Right hindlimb (tissue), 1 donor: Measurements from ENCODE around the gene FOXF2.

Experiments
- DNase-seq: peaks from one replicate; pipeline ENCODE4 v3.0.0-alpha.2; 2018

The FOXF2 gene

DNA sequence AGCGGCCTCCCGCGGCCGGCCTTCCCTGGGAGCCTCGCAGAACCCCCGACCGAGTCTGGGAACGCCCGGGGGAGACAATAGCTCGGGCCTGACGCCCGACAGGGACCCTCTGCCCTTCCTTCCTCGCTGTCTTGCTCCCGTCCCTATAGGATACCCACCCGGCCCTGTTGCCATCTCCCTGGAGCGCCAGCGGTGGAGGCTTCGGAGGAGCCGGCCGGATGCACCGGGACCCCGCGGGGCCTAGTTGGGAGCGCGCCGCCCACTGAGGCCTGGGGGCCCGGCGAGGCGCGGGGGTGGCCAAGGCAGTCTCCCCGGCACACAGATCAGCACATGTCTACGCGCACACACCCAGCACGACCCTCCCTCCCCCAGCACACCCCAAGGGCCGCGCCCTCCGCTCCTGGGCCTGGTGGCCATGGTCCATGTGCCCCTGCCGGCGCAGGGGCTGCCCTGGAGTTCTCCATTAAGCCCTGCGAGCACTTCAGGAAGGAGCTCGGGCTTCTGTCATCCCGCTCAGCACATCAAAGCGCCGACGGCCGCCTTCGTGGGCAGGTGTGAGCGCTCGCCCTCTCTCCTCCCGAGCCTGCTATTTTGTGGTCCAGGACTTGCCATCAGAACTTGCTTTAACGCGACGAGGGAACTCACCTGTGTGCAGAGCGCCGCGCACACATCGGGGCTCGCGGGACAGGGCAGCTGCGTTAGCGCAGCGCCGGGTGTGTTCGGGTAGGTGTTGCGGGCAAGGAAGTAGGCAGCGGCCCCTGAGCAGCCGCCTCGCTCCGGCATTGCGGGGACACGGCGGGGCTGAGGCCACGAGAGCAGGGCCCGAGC lies 3.7 kb downstream of the FOXF2 start:
- DNase-seq, result peak; percentile 16

DNA sequence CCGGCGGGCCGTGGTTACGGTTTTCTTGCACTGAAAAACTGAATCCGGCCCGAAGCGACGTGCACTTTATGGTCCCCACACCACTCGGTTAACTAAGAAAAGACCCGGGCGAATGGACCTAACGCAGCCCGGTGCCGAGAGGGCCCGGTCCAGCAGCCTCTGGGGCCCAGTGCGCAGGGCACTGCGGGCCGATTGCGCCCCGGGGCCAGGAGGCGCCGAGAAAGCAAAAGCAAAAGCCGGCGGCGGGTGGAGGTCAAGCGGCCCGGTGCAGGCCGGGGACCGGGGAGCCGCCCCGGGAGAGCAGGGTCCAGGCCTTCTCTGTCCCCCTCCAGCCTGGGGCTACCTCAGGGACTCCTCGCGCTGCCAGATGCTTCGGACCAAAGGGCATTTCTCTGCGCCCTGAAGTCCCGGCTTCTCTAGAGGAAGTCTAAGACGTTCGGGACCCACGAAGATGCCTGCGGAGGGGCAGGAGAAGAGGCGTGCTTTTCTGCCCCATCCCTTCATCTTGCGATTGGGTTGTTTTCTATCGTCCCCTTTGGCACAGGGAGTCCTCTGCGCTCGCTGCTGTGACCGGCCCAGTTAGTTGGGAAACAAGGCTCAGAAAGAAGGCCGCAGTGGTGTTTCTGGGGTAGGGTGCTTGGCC lies 4.4 kb downstream of the FOXF2 start:
- DNase-seq, result peak; percentile 15

DNA sequence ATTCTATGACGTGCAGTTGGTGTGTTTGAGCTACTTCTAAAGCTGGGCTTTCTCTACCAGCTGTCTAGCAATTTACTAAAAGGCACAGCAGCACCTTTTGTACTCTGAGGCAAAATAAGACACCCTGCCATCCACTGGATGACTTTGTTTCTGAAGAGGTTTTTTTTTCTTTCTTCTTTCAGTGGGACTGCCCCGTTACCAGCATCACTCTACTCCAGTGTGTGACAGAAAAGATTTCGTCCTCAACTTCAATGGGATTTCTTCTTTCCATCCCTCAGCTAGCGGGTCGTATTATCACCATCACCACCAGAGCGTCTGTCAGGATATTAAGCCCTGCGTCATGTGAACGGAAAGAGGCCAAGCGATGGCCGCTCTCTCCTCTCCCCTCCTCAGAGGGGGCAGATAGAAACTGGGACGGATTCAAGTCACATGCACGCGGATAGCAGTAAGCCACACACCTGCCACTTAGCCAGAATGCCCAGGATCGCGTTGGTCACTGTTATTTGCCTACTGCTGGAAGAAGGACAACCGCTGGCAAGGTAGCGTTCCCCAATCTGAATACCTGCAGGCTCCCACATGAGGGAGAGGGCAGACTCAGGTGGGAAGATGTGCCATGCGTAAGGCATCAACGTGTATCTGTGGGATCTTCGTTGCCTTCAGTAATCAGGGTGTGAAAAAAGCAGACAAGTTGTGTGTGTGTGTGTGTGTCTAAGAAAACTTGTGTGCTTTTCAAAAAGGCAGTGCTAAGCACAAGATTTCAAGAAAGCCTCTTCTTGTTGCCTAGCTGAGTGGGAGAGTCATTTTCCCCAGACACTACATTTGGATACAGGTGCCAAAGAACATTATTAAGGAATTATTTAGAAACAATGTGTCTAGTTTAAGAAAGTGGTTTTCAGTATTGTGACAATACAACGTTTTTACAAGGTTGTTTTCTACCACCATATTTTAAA lies 5.4 kb downstream of the FOXF2 start:
- DNase-seq, result peak; percentile 7

GRCh38 chr6:1395506-1395905 lies 6.1 kb downstream of the FOXF2 start:
- peak; percentile 0 for DNase-seq

GRCh38 chr6:1395941-1396908 lies 6.8 kb downstream of the FOXF2 start:
- DNase-seq, result peak; percentile 6

GRCh38 chr6:1396952-1397868 lies 7.8 kb downstream of the FOXF2 start:
- DNase-seq, result peak; percentile 76

- DNase-seq, result peak; percentile 4
Observed at GRCh38 chr6:1399085-1399780, 9.9 kb downstream of the FOXF2 start.

GRCh38 chr6:1400126-1400850 lies 10.9 kb downstream of the FOXF2 start:
- DNase-seq, result peak; percentile 14

- peak; percentile 1 for DNase-seq
Observed at GRCh38 chr6:1402369-1402768, 13.0 kb downstream of the FOXF2 start.

GRCh38 chr6:1402868-1403267 lies 13.5 kb downstream of the FOXF2 start:
- DNase-seq, result no peak

GRCh38 chr6:1403851-1404712 lies 14.7 kb downstream of the FOXF2 start:
- DNase-seq, result no peak

DNA sequence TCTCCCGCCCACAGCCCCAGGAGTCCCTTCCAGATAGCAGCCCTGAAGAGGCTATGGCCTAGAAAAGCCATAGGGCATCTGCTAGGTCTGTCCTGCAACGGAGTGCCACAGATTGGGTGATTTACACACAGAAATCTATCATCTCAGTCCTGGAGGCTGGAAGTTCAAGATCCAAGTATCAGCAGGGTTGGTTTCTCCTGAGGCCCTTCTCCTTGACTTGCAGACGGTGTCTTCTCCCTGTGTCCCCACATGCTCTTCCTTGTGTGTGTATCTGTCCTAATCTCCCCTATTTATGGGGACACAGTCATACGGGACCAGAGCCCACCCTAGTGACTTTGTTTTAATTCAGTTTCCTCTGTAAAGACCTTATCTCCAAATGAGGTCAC lies 15.3 kb downstream of the FOXF2 start:
- no peak for DNase-seq

DNA sequence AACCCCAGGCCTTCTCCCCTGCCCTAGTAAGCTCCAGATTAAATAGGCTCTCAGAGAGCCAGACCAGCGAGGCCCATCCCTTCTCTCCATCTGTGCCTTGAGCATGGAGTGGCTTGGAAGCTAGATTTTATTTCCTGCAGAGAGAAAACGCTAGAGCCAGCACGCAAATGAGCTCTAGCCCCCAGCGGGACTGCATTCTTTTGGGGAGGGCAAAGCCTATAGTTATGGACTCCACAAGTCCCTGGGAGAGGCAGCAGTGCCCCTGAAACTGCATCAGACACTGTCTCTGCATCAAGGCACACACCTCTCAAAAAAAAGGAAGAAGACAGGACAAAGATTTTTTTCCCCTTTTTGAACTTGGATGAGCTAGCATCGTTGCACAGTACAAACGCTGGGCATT lies 15.8 kb downstream of the FOXF2 start:
- peak; percentile 4 for DNase-seq

GRCh38 chr6:1406306-1407072 lies 17.1 kb downstream of the FOXF2 start:
- DNase-seq, result no peak

DNA sequence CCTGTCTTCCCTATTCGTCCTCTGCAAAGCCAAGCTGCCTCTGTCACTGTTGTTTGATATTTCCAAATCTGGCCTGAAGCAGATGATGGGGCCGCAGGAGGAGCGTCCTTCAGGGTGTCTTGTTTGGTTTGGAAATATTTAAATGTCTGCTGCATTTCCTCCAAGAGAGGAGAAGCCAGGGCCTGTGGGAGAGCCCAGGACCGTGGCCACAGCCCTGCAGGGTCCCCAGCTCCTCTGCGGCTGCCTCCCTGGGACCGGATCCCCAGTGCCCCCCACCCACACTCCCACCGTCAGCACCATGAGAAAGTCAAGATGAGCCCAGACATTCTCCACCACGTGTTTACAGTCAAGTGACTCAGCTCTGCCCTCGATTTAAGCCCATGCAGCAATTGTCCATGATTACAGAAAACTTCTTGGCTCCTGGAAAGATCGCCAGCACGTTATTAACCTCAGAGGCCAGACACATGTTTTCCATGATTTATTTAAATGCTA lies 18.2 kb downstream of the FOXF2 start:
- DNase-seq, result no peak

DNA sequence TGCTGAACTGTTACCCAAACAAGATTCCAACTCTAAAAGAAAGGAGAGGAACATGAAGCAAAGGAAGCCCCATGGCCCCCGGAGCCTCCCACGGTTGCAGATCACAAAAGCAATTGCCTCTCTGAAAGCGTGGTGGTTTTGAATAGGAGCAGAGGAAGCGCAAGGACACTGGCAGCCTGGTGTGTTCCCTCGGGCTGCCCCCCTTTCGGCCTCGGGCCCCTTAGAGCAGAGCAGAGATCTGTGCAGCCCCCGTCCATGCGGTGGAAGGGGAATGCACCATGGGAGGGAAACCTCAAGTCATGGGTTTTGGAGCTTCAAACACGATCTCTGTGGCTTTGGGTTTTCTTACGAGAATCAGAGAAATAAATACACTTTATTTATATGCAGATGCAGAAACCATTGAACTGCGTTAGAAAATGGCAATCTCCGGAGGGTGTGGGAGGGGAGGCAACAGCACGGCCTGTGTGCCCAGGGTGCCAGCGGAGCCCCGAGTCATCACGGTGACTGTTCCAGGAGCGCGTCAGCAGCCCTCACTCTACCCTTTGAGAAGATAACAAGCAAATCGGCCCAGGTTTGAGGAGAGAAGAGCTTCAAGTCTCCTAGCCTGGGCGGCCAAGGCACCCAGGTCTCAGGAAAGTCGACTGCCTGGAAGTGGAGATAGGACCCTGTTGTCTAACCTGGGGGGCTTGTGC lies 20.5 kb downstream of the FOXF2 start:
- DNase-seq, result peak; percentile 4

GRCh38 chr6:1412901-1413300 lies 23.5 kb downstream of the FOXF2 start:
- no peak for DNase-seq
